HCT116 (cell line): ENCODE measurements around the gene FBXW8. TPM values are rescaled to one million over a fixed set of nuclear protein-coding genes. Genes with fewer than 3 reads are reported as not detected.

Source experiments
- ATAC-seq: fragments of 200-7000 bp; cut with Tn5 transposase; 2 replicates; pipeline ENCODE4 v1.9.1; 2020; ENCODE audit warnings: mild to moderate bottlenecking, moderate library complexity
- BruUV-seq: library from RNA; stranded (reverse); fragments of 400-500 nt; replicated peaks from 2 replicates; lab custom pipeline; 2021; lab: Mats Ljungman, UMichigan
- CTCF ChIA-PET: fragments of 300-600 bp; sonication (Branson Sonifier 250); formaldehyde crosslinking; loops from one replicate; lab custom pipeline; 2021; ENCODE audit warnings: antibody characterized with exemption; lab: Charles Lee
- POLR2A ChIA-PET: fragments of 300-600, 350-600 bp; sonication (Branson Sonifier 250); formaldehyde crosslinking; loops from one replicate; lab custom pipeline; 2021; ENCODE audit warnings: antibody characterized with exemption; lab: Charles Lee
- RAD21 ChIA-PET, 2 experiments: fragments of 300-600 bp; sonication (Branson Sonifier 250); formaldehyde crosslinking; loops; one replicate each; lab custom pipeline; 2023; ENCODE audit warnings: low total read pairs in 2 of 2; ENCODE audit not compliant: uncharacterized antibody in 2 of 2, unreplicated experiment in 2 of 2, low non-redundant PET in 1 of 2; lab: Charles Lee
- DNase-seq: peaks from one replicate; pipeline ENCODE4 v3.0.0-alpha.2; 2010; ENCODE audit warnings: low read depth, low spot score
- H2AFZ ChIP-seq: fragments of 200-600 bp; shearing (Covaris generic), sonication (generic); 2 replicates; pipeline ENCODE4 v1.6.1; 2017; ENCODE audit warnings: low read depth, mixed run types, mixed read lengths, antibody characterized with exemption, low read length; ENCODE audit not compliant: poor library complexity, severe bottlenecking
- H3K27ac ChIP-seq: 2 replicates; pipeline ENCODE4 v1.5.1; 2012; ENCODE audit warnings: low read depth, low read length
- H3K27me3 ChIP-seq: fragments of 200-600 bp; sonication (generic); 2 replicates; pipeline ENCODE4 v1.6.1; 2016; ENCODE audit warnings: mixed run types, low read length, mixed read lengths; ENCODE audit not compliant: insufficient read depth
- H3K36me3 ChIP-seq, 2 experiments: fragments of 200-500 bp in 1 of 2; fragments of 200-600 bp in 1 of 2; sonication (Bioruptor generic) in 1 of 2; sonication (generic) in 1 of 2; 2 replicates each; pipeline versions ENCODE4 v1.5.1 to v1.6.1; 2014 to 2016; ENCODE audit warnings: low read length in 2 of 2, inconsistent platforms in 1 of 2, mixed read lengths in 1 of 2, mixed run types in 1 of 2; ENCODE audit not compliant: insufficient read depth in 2 of 2, control insufficient read depth in 1 of 2
- H3K4me1 ChIP-seq, 2 experiments: fragments of 200-600 bp in 1 of 2; sonication (generic) in 1 of 2; 2 replicates each; pipeline versions ENCODE4 v1.5.1 to v1.6.1; 2012 to 2017; ENCODE audit warnings: low read length in 2 of 2, inconsistent platforms in 1 of 2, mild to moderate bottlenecking in 1 of 2, mixed read lengths in 1 of 2, mixed run types in 1 of 2, moderate library complexity in 1 of 2; ENCODE audit not compliant: insufficient read depth in 2 of 2, control insufficient read depth in 1 of 2
- H3K4me2 ChIP-seq: fragments of 200-600 bp; sonication (generic); 2 replicates; pipeline ENCODE4 v1.6.1; 2017; ENCODE audit warnings: mixed run types, low read length, mixed read lengths
- H3K4me3 ChIP-seq, 2 experiments: fragments of 200-600 bp in 1 of 2; sonication (generic) in 1 of 2; replicated peaks in 1 of 2; 2 replicates each; pipeline ENCODE4 v1.5.1; 2011 to 2016; ENCODE audit warnings: low read length in 2 of 2, control low read depth in 1 of 2, low read depth in 1 of 2, mild to moderate bottlenecking in 1 of 2, mixed read lengths in 1 of 2, mixed run types in 1 of 2
- H3K79me2 ChIP-seq: fragments of 200-600 bp; sonication (generic); 2 replicates; pipeline ENCODE4 v1.6.1; 2017; ENCODE audit warnings: mild to moderate bottlenecking, mixed run types, low read length, moderate library complexity, mixed read lengths; ENCODE audit not compliant: insufficient read depth
- H3K9ac ChIP-seq: fragments of 200-600 bp; sonication (generic); 2 replicates; pipeline ENCODE4 v1.6.1; 2016; ENCODE audit warnings: low read length, mixed read lengths
- H3K9me2 ChIP-seq: fragments of 200-600 bp; sonication (generic), shearing (Covaris generic); 2 replicates; pipeline ENCODE4 v1.6.1; 2017; ENCODE audit warnings: mixed run types, mild to moderate bottlenecking, moderate library complexity; ENCODE audit not compliant: insufficient read depth
- H3K9me3 ChIP-seq, 2 experiments: fragments of 200-500 bp in 1 of 2; fragments of 200-600 bp in 1 of 2; sonication (Bioruptor generic) in 1 of 2; sonication (generic) in 1 of 2; 2 replicates each; pipeline ENCODE4 v1.6.1; 2014 to 2017; ENCODE audit warnings: low read length in 2 of 2, mixed read lengths in 2 of 2, inconsistent platforms in 1 of 2, low read depth in 1 of 2, mild to moderate bottlenecking in 1 of 2, mixed run types in 1 of 2, moderate library complexity in 1 of 2; ENCODE audit not compliant: control insufficient read depth in 1 of 2, insufficient read depth in 1 of 2
- H4K20me1 ChIP-seq: fragments of 200-600 bp; sonication (generic), shearing (Covaris generic); 2 replicates; pipeline ENCODE4 v1.6.1; 2017; ENCODE audit warnings: mixed run types, mild to moderate bottlenecking, moderate library complexity; ENCODE audit not compliant: insufficient read depth
- CEBPB ChIP-seq: IDR thresholded peaks from 2 replicates; pipeline ENCODE4 v1.6.1; 2012; ENCODE audit warnings: low read depth
- ELF1 ChIP-seq: IDR thresholded peaks from 2 replicates; pipeline ENCODE4 v1.6.1; 2012; ENCODE audit warnings: low read depth, borderline replicate concordance
- REST ChIP-seq: IDR thresholded peaks from 2 replicates; pipeline ENCODE4 v1.6.1; 2012; ENCODE audit warnings: low read depth
- SIN3A ChIP-seq: IDR thresholded peaks from 2 replicates; pipeline ENCODE4 v1.6.1; 2012; ENCODE audit warnings: low read depth
- YY1 ChIP-seq: IDR thresholded peaks from 2 replicates; pipeline ENCODE4 v1.6.1; 2011; ENCODE audit warnings: low read length, low read depth, moderate library complexity, mild to moderate bottlenecking; ENCODE audit not compliant: insufficient replicate concordance; ENCODE audit errors: extremely low read depth
- ZBTB33 ChIP-seq: IDR thresholded peaks from 2 replicates; pipeline ENCODE4 v1.6.1; 2011; ENCODE audit warnings: mild to moderate bottlenecking, low read length, moderate library complexity; ENCODE audit not compliant: insufficient replicate concordance; ENCODE audit errors: extremely low read depth
- ZNF274 ChIP-seq: fragments of 200-500 bp; sonication (Bioruptor generic); IDR thresholded peaks from 2 replicates; pipeline ENCODE4 v1.6.1; 2014; ENCODE audit warnings: mild to moderate bottlenecking, low read depth, low read length, inconsistent platforms
- intact Hi-C: fragments of 100-400 bp; cut with micrococcal nuclease; formaldehyde crosslinking; loops from 2 replicates; pipeline ENCODE4 v1.10.0; 2022
- total RNA-seq: library from RNA; stranded (reverse); gene quantifications from one replicate; pipeline ENCODE4 v1.2.1, GENCODE V29; 2021; ENCODE audit not compliant: unreplicated experiment

Gene FBXW8
- total RNA-seq, 1 experiment from 2014 or later = 14.6 TPM

- POLR2A ChIA-PET = no interaction called here
- Histone ChIP-seq H3K9me3 (no peaks in the 10 kb centered on the region), H3K79me2 (no peaks in the 10 kb centered on the region), H3K4me1 (no peaks in the 10 kb centered on the region)
- TF ChIP-seq SIN3A (no peak), ZNF274 (no peak), ZBTB33 (no peak), REST (no peak), ELF1 (no peak), CEBPB (no peak), YY1 (no peak)
- TF ChIP-seq, all 23 proteins: peak for 0
- ChIA-PET RAD21 (no interaction called here), CTCF (interaction anchor here (1.3 kb wide), 1 partner anchor 87 kb away, joined by 3 read pairs; no protein-coding TSS in a partner anchor)
- Histone ChIP-seq H3K4me3 (no peak overlapping the region), H3K36me3 (no peaks in the 10 kb centered on the region), H4K20me1 (no peaks in the 10 kb centered on the region), H3K27ac (no peak overlapping the region), H2AFZ (no peak overlapping the region), H3K4me2 (no peak overlapping the region), H3K27me3 (no peaks in the 10 kb centered on the region), H3K9ac (no peak overlapping the region), H3K9me2 (no peaks in the 10 kb centered on the region)
- no TSS peak for BruUV-seq
- ATAC-seq (no peak), DNase-seq (no peak)
- intact Hi-C loops = no loop called here
Observed at GRCh38 chr12:117033382-117034221, 122.9 kb downstream of the FBXW8 start.
